Smooth muscle cell of bladder (primary cell): Measurements from ENCODE around the gene MDFIC2. TPM values are rescaled to one million over a fixed set of nuclear protein-coding genes. Genes with fewer than 3 reads are reported as not detected.

ENCODE experiments used
- total RNA-seq: library from RNA; depleted of rRNA; stranded (reverse); fragments of >200 nt; gene quantifications from 2 replicates; pipeline ENCODE4 v1.2.3, GENCODE V29; 2014

Gene MDFIC2
- total RNA-seq, result not detected in 2 replicates

DNA sequence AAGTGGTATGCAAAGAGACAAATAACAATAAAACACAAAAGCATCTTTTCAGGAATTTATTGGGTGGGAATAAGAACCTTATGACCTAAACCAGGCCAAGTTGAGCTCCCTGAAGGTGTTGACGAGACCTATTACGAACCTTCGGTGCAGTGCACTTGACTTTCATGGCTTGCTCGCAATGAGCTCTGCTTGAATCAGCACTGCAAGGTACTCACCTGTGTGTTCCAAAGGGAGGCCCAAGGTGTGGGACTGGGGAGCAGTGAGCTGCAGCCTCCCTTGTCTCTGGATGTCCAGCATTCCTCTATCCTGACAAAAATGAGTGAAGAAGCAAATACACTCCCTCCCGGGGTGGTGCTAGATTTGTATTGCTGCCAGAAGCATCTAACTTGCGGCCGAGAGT is at the start of gene MDFIC2:
TSS of gene MDFIC2 (minus strand) at position 303 of the 400 bp plus-strand sequence. CDS start 665 bp downstream, outside the sequence.

